ENCODE data around the gene SPTBN4.

The SPTBN4 gene

GRCh38 chr19:40603389-40604170 lies 136.8 kb downstream of the SPTBN4 start (continued):
- TF ChIP-seq YY2 (tag by site-specific recombination; IDR thresholded peaks at IDR 0.05) (no peak), ZFP37 (tag by site-specific recombination; IDR thresholded peaks at IDR 0.05) (peak; percentile 94), ATF2 (tag by site-specific recombination; IDR thresholded peaks at IDR 0.05; ENCODE audit: low read depth) (no peak), ZFHX2 (tag by site-specific recombination; conservative IDR thresholded peaks at IDR 0.05) (no peak; the same call in 1 of the 2 replicates), ZSCAN23 (tag by site-specific recombination; IDR thresholded peaks at IDR 0.05) (0 out of 2 replicates have a peak, but pooled peaks have one; percentile 70), ZBTB17 (tag by site-specific recombination; IDR thresholded peaks at IDR 0.05) (peak; percentile 92), ZNF146 (tag by site-specific recombination; IDR thresholded peaks at IDR 0.05) (no peak; the same call in 1 of the 2 replicates), KLF1 (tag by site-specific recombination; IDR thresholded peaks at IDR 0.05) (peak; percentile 100), ZSCAN4 (tag by site-specific recombination; IDR thresholded peaks at IDR 0.05) (peak; percentile 36; the same call in 1 of the 2 replicates), ZNF792 (tag by site-specific recombination; IDR thresholded peaks at IDR 0.05) (no peak), ZNF626 (tag by site-specific recombination; IDR thresholded peaks at IDR 0.05) (no peak), ZNF623 (tag by site-specific recombination; IDR thresholded peaks at IDR 0.05) (peak; percentile 44; the same call in 1 of the 2 replicates), GFI1B (tag by site-specific recombination; IDR thresholded peaks at IDR 0.05) (no peak), KLF9 (tag by site-specific recombination; IDR thresholded peaks at IDR 0.05; ENCODE audit: low read depth) (peak; percentile 99), ZNF2 (tag by site-specific recombination; IDR thresholded peaks at IDR 0.05) (peak; percentile 81; the same call in 1 of the 2 replicates), ZNF48 (tag by site-specific recombination; IDR thresholded peaks at IDR 0.05) (no peak), ZBTB7A (tag by site-specific recombination; IDR thresholded peaks at IDR 0.05; ENCODE audit: low read depth) (peak; percentile 85; the same call in 1 of the 2 replicates), PRDM1 (tag by site-specific recombination; IDR thresholded peaks at IDR 0.05) (0 out of 2 replicates have a peak, but pooled peaks have one; percentile 24), ZBTB6 (tag by site-specific recombination; IDR thresholded peaks at IDR 0.05) (peak; percentile 22; the same call in 1 of the 2 replicates), ZNF341 (tag by site-specific recombination; IDR thresholded peaks at IDR 0.05; ENCODE audit: low read depth) (peak; percentile 97)
- TF ChIP-seq, protein P1, sequence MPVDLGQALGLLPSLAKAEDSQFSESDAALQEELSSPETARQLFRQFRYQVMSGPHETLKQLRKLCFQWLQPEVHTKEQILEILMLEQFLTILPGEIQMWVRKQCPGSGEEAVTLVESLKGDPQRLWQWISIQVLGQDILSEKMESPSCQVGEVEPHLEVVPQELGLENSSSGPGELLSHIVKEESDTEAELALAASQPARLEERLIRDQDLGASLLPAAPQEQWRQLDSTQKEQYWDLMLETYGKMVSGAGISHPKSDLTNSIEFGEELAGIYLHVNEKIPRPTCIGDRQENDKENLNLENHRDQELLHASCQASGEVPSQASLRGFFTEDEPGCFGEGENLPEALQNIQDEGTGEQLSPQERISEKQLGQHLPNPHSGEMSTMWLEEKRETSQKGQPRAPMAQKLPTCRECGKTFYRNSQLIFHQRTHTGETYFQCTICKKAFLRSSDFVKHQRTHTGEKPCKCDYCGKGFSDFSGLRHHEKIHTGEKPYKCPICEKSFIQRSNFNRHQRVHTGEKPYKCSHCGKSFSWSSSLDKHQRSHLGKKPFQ (tag by site-specific recombination; IDR thresholded peaks at IDR 0.05) = peak; percentile 19; the same call in 1 of the 2 replicates
- TF ChIP-seq, protein P2, sequence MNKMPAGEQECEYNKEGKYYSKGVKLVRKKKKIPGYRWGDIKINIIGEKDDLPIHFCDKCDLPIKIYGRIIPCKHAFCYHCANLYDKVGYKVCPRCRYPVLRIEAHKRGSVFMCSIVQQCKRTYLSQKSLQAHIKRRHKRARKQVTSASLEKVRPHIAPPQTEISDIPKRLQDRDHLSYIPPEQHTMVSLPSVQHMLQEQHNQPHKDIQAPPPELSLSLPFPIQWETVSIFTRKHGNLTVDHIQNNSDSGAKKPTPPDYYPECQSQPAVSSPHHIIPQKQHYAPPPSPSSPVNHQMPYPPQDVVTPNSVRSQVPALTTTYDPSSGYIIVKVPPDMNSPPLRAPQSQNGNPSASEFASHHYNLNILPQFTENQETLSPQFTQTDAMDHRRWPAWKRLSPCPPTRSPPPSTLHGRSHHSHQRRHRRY (tag by site-specific recombination; IDR thresholded peaks at IDR 0.05) = no peak
- TF ChIP-seq, protein P3, sequence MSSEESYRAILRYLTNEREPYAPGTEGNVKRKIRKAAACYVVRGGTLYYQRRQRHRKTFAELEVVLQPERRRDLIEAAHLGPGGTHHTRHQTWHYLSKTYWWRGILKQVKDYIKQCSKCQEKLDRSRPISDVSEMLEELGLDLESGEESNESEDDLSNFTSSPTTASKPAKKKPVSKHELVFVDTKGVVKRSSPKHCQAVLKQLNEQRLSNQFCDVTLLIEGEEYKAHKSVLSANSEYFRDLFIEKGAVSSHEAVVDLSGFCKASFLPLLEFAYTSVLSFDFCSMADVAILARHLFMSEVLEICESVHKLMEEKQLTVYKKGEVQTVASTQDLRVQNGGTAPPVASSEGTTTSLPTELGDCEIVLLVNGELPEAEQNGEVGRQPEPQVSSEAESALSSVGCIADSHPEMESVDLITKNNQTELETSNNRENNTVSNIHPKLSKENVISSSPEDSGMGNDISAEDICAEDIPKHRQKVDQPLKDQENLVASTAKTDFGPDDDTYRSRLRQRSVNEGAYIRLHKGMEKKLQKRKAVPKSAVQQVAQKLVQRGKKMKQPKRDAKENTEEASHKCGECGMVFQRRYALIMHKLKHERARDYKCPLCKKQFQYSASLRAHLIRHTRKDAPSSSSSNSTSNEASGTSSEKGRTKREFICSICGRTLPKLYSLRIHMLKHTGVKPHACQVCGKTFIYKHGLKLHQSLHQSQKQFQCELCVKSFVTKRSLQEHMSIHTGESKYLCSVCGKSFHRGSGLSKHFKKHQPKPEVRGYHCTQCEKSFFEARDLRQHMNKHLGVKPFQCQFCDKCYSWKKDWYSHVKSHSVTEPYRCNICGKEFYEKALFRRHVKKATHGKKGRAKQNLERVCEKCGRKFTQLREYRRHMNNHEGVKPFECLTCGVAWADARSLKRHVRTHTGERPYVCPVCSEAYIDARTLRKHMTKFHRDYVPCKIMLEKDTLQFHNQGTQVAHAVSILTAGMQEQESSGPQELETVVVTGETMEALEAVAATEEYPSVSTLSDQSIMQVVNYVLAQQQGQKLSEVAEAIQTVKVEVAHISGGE (tag by site-specific recombination; conservative IDR thresholded peaks at IDR 0.05; ENCODE audit: low read depth) = 0 out of 2 replicates have a peak, but pooled peaks have one; percentile 23
- TF ChIP-seq, protein P4, sequence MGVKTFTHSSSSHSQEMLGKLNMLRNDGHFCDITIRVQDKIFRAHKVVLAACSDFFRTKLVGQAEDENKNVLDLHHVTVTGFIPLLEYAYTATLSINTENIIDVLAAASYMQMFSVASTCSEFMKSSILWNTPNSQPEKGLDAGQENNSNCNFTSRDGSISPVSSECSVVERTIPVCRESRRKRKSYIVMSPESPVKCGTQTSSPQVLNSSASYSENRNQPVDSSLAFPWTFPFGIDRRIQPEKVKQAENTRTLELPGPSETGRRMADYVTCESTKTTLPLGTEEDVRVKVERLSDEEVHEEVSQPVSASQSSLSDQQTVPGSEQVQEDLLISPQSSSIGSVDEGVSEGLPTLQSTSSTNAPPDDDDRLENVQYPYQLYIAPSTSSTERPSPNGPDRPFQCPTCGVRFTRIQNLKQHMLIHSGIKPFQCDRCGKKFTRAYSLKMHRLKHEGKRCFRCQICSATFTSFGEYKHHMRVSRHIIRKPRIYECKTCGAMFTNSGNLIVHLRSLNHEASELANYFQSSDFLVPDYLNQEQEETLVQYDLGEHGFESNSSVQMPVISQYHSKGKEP (tag by site-specific recombination; IDR thresholded peaks at IDR 0.05) = peak; percentile 40; the same call in 1 of the 2 replicates
- TF ChIP-seq, protein P5, sequence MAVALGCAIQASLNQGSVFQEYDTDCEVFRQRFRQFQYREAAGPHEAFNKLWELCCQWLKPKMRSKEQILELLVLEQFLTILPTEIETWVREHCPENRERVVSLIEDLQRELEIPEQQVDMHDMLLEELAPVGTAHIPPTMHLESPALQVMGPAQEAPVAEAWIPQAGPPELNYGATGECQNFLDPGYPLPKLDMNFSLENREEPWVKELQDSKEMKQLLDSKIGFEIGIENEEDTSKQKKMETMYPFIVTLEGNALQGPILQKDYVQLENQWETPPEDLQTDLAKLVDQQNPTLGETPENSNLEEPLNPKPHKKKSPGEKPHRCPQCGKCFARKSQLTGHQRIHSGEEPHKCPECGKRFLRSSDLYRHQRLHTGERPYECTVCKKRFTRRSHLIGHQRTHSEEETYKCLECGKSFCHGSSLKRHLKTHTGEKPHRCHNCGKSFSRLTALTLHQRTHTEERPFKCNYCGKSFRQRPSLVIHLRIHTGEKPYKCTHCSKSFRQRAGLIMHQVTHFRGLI (tag by site-specific recombination; IDR thresholded peaks at IDR 0.05) = peak; percentile 95; the same call in 1 of the 2 replicates

All from HEK293 (cell line).